HepG2 (cell line): ENCODE data around the gene CAMTA2. TPM values are rescaled to one million over a fixed set of nuclear protein-coding genes. Genes with fewer than 3 reads are reported as not detected.
A peak's percentile ranks its signal among the peaks of the same experiment; 100 is the strongest.

Source experiments
- CSRNP2 ChIP-seq: sonication (generic); formaldehyde crosslinking; conservative IDR thresholded peaks from 2 replicates; pipeline ENCODE4 v1.8.0; 2022; ENCODE audit warnings: low read depth, missing genetic modification reagents
- E2F1 ChIP-seq: sonication (generic); formaldehyde crosslinking; IDR thresholded peaks from 2 replicates; pipeline ENCODE4 v1.5.0; 2020; ENCODE audit warnings: missing genetic modification reagents
- FOXK2 ChIP-seq: fragments of 450-650 bp; IDR thresholded peaks from 2 replicates; pipeline ENCODE4 v1.6.1; 2016
- KAT7 ChIP-seq: IDR thresholded peaks from 2 replicates; pipeline ENCODE4 v1.6.1; 2018; ENCODE audit warnings: borderline replicate concordance, missing compliant biosample characterization
- MYC ChIP-seq: sonication (generic); formaldehyde crosslinking; IDR thresholded peaks from 2 replicates; pipeline ENCODE4 v1.9.0; 2021; ENCODE audit warnings: missing genetic modification reagents, borderline replicate concordance
- NR2F1 ChIP-seq, 2 experiments: fragments of 450-650 bp in 1 of 2; formaldehyde crosslinking in 1 of 2; IDR thresholded peaks; 2 replicates each; pipeline versions ENCODE4 v1.5.0 to v1.6.1; 2016 to 2020; ENCODE audit warnings: mild to moderate bottlenecking in 1 of 2, missing compliant biosample characterization in 1 of 2, missing genetic modification reagents in 1 of 2, moderate library complexity in 1 of 2
- PCBP2 ChIP-seq: fragments of 200-400 bp; formaldehyde crosslinking; optimal IDR thresholded peaks from 2 replicates; pipeline ENCODE3; 2018; ENCODE audit warnings: low read length, low read depth; ENCODE audit not compliant: poor library complexity, severe bottlenecking
- RBFOX2 ChIP-seq: fragments of 200-400 bp; formaldehyde crosslinking; IDR thresholded peaks from 2 replicates; pipeline ENCODE4 v1.6.1; 2017; ENCODE audit warnings: low read depth, mild to moderate bottlenecking, low read length
- REL ChIP-seq: sonication (generic); formaldehyde crosslinking; conservative IDR thresholded peaks from 2 replicates; pipeline ENCODE4 v1.8.0; 2022; ENCODE audit warnings: mild to moderate bottlenecking, missing genetic modification reagents, moderate library complexity
- TFAP4 ChIP-seq: sonication (generic); IDR thresholded peaks from 2 replicates; pipeline ENCODE4 v1.6.1; 2016; ENCODE audit warnings: low read depth, borderline replicate concordance
- XBP1 ChIP-seq: sonication (generic); formaldehyde crosslinking; IDR thresholded peaks from 2 replicates; pipeline ENCODE4 v1.5.0; 2020; ENCODE audit warnings: missing genetic modification reagents
- ZHX2 ChIP-seq, 2 experiments: sonication (generic) in 1 of 2; formaldehyde crosslinking in 1 of 2; IDR thresholded peaks; 2 replicates each; pipeline versions ENCODE4 v1.6.1 to v1.9.0; 2014 to 2022; ENCODE audit warnings: antibody characterized with exemption in 1 of 2, borderline replicate concordance in 1 of 2, inconsistent platforms in 1 of 2, low read depth in 1 of 2, missing genetic modification reagents in 1 of 2
- ZNF274 ChIP-seq: sonication (generic); formaldehyde crosslinking; IDR thresholded peaks from 2 replicates; pipeline ENCODE4 v1.5.1; 2020; ENCODE audit warnings: mild to moderate bottlenecking, missing genetic modification reagents
- ZNF333 ChIP-seq: sonication (generic); formaldehyde crosslinking; IDR thresholded peaks from 2 replicates; pipeline ENCODE4 v1.4.0; 2020; ENCODE audit warnings: mild to moderate bottlenecking, missing genetic modification reagents, borderline replicate concordance
- ZNF451 ChIP-seq: sonication (generic); formaldehyde crosslinking; IDR thresholded peaks from 2 replicates; pipeline ENCODE4 v1.5.0; 2020; ENCODE audit warnings: mild to moderate bottlenecking, missing genetic modification reagents
- ZNF550 ChIP-seq: sonication (generic); formaldehyde crosslinking; IDR thresholded peaks from 2 replicates; pipeline ENCODE4 v1.4.0; 2020; ENCODE audit warnings: mild to moderate bottlenecking, missing genetic modification reagents, borderline replicate concordance
- ZNF569 ChIP-seq: sonication (generic); formaldehyde crosslinking; IDR thresholded peaks from 2 replicates; pipeline ENCODE4 v1.5.0; 2020; ENCODE audit warnings: mild to moderate bottlenecking, missing genetic modification reagents, moderate library complexity, borderline replicate concordance
- polyA plus RNA-seq, 8 experiments: library from polyadenylated mRNA; depleted of rRNA in 3 of 8; stranded (reverse) in 7 of 8; unstranded in 1 of 8; fragments of >200 nt; fragmentation: Illumina TruSeq in 4 of 8; extraction: Trizol in 4 of 8; gene quantifications; 2 replicates each; pipeline versions ENCODE4 v1.2.1 to v1.2.3, GENCODE V29; 2011 to 2016; ENCODE audit warnings: low read depth in 4 of 8, missing spikeins in 1 of 8, mixed read lengths in 1 of 8; ENCODE audit not compliant: insufficient read depth in 1 of 8
- total RNA-seq, 5 experiments: library from RNA; depleted of rRNA; stranded (reverse); fragments of >200 nt; fragmentation: Illumina TruSeq; extraction: Trizol; gene quantifications; 2 replicates each; pipeline ENCODE4 v1.2.3, GENCODE V29; 2016; ENCODE audit warnings: low read depth in 1 of 5

The CAMTA2 gene
- total and polyA plus RNA-seq, 2 of the 13 experiments (the other 11 are each of a cell fraction or from before 2014, with no cell fraction given), result 4.1 to 7.1 TPM

- TF ChIP-seq E2F1 (CRISPR knock-in tag), result peak; percentile 72; the same call in 1 of the 2 replicates
- TF ChIP-seq CSRNP2 (CRISPR knock-in tag), result no peak
- peak; percentile 49; the same call in 1 of the 2 replicates for TF ChIP-seq FOXK2
- no peak for TF ChIP-seq ZNF550 (CRISPR knock-in tag)
- no peak for TF ChIP-seq ZHX2 (IDR thresholded peaks at IDR 0.05; ENCODE audit: low read depth)
- 0 out of 2 replicates have a peak, but pooled peaks have one; percentile 36 for TF ChIP-seq ZHX2 (CRISPR knock-in tag; IDR thresholded peaks at IDR 0.05; ENCODE audit: borderline replicate concordance)
- TF ChIP-seq TFAP4, result 0 out of 2 replicates have a peak, but pooled peaks have one; percentile 6
- TF ChIP-seq KAT7 (CRISPR knock-in tag), result no peak
- TF ChIP-seq ZNF274 (CRISPR knock-in tag), result peak; percentile 21; the same call in 1 of the 2 replicates
- TF ChIP-seq ZNF451 (CRISPR knock-in tag), result no peak
- no peak for TF ChIP-seq ZNF569
- TF ChIP-seq MYC (CRISPR knock-in tag), result 0 out of 2 replicates have a peak, but pooled peaks have one; percentile 17
- no peak for TF ChIP-seq PCBP2
- TF ChIP-seq REL, result no peak
- no peak for TF ChIP-seq XBP1 (CRISPR knock-in tag)
- peak; percentile 77 for TF ChIP-seq RBFOX2
- TF ChIP-seq NR2F1 (CRISPR knock-in tag; IDR thresholded peaks at IDR 0.05), result 0 out of 4 replicates have a peak, but pooled peaks of 1 of the 2 experiments have one; percentile 15
- no peak for TF ChIP-seq ZNF333 (CRISPR knock-in tag)
These were observed 20.5 kb downstream of the CAMTA2 start (continued) for GRCh38 chr17:4966844-4967538.
